HuH-7 (cell line): ENCODE measurements around the gene IFT74.
"Not testable (repeated sequence)": the region's sequence is repeated elsewhere in the genome, so short reads cannot be mapped to it uniquely, and the experiment has no call there.

ENCODE experiments used
- DNase-seq: peaks from one replicate; pipeline ENCODE4 v3.0.0; 2011; ENCODE audit warnings: low spot score

The IFT74 gene

GRCh38 chr9:27073841-27074728, 117.9 kb downstream of the IFT74 start:
- no peak for DNase-seq

DNA sequence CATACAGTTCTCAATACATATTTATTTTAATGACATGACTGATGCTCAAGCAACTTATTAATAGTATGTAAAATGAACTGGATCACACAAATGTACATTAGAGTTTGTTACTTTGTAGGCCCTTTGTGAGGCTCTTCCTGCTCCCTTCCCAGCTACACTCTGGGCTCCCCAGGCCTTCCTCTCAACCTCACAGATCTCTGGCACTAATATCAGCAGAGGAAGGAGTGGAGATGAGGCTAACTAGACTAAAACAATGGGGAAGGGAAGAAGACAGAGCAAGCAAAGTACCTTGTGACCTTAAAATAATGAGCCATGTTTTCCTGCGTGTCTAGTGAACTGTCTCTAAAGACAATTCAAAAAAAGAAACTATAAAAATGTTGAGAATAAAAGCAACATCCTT, 122.5 kb downstream of the IFT74 start:
- DNase-seq = no peak

- no peak for DNase-seq
These were observed 129.2 kb downstream of the IFT74 start for GRCh38 chr9:27085456-27085855.

DNA sequence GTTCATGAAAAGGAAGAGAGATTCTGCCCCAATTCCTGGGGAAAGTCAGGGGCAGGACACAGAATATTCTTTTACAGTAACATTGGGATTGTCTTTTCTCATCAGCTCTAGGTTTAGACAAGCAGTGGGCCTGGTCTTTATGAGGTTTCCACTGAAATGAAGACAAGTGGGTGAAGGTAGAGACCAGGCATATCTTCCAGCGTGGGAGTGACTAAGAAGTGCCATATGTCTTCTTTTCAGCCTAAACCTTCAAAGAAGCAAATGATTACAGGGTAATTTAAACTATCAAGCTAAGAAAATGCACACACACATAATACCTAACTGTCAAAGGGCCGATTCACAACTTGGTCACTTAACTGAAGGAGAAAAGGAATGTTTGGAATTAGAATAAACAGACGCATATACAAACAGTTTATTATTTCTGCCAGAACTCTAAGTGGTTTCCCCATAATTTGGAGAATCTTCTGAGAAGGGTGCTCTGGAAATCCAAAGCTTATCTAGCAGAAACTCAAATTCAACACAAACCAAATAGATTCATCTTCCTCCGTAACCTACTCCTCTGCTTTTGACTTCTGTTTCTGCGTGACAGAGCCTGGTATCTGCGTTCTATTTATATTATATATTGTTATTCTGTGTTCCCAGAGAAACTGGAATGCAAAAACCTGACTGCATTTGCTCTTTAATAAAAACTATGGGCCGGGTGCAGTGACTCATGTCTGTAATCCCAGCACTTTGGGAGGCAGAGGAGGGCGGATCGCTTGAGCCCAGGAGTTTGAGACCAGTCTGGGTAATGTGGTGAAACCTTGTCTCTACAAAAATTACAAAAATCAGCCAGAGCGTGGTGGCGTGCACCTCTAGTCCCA, 130.8 kb downstream of the IFT74 start:
- DNase-seq = no peak

- no peak for DNase-seq
These were observed 132.8 kb downstream of the IFT74 start for GRCh38 chr9:27088981-27089380.

GRCh38 chr9:27089706-27090105, 133.5 kb downstream of the IFT74 start:
- DNase-seq = no peak

DNA sequence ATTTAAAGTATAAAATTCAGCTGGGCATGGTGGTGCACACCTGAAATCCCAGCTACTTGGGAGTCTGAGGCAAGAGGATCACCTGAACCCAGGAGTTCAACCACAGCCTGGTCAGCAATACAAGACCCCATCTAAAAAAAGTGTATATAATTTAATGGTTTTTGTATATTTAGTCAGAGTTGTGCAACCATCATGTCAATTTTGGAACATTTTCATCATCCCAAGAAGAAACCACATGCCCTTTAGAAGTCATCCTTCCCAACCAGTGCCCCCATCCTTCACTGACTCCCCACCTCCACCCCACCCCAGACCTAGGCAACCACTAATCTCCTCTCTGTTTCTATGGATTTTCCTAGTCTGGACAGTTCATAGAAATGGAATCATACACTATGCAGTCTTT, 134.0 kb downstream of the IFT74 start:
- no peak for DNase-seq

GRCh38 chr9:27090711-27091110, 134.5 kb downstream of the IFT74 start:
- DNase-seq = no peak

DNA sequence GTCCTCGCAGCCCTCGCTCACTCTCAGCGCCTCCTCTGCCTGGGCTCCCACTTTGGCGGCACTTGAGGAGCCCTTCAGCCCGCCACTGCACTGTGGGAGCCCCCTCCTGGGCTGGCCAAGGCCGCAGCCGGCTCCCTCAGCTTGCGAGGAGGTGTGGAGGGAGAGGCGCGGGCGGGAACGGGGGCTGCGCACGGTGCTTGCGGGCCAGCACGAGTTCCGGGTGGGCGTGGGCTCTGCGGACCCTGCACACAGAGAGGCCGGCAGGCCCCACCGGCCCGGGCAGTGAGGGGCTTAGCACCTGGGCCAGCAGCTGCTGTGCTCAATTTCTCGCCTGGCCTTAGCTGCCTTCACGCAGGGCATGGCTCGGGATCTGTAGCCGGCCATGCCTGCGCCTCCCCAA, 136.3 kb downstream of the IFT74 start:
- not testable (repeated sequence) for DNase-seq

GRCh38 chr9:27093384-27094067, 137.3 kb downstream of the IFT74 start:
- DNase-seq = not testable (repeated sequence)

- DNase-seq = no peak
These were observed 138.6 kb downstream of the IFT74 start for GRCh38 chr9:27094640-27095298.

GRCh38 chr9:27107241-27107640, 151.0 kb downstream of the IFT74 start:
- no peak for DNase-seq

GRCh38 chr9:27108981-27109541, 152.8 kb downstream of the IFT74 start, which contains the start of gene TEK:
Gene TEK, plus strand, starts transcription at chr9:27109225. Its CDS starts 366 bp downstream, at chr9:27109591.
- no peak for DNase-seq

- no peak for DNase-seq
These were observed 153.4 kb downstream of the IFT74 start for GRCh38 chr9:27109621-27110020.

DNA sequence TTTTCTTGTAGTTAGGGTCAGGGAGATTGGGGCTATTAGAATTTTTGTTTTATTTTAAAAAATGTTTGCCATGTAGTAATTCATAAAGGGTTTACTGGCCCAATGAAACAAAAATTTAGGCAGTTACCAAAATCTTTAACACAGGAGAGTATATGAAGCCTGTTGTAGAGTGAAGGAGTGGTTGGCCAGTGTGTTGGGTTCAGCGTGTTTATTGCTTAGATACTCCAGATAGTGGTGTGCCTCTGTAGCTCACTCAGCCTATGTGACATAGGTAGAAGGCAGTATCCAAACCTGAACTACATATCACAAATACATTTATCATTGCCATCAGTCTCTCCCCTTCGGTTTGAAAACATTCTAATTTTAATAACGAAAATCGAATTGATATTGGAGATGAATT, 154.0 kb downstream of the IFT74 start:
- no peak for DNase-seq

- DNase-seq = no peak
These were observed 156.0 kb downstream of the IFT74 start for GRCh38 chr9:27112235-27112634.
